ENCODE results near the gene KCNQ2.

- TF ChIP-seq POLR2AphosphoS5 (IDR thresholded peaks at IDR 0.05; ENCODE audit: borderline replicate concordance, low read depth, low read length) = no peak
- no peak for TF ChIP-seq EZH2 (IDR thresholded peaks at IDR 0.05)
- no peak for TF ChIP-seq FOXP2 (optimal IDR thresholded peaks at IDR 0.05; ENCODE audit: control extremely low read depth, extremely low read length, insufficient read depth)
Measured at GRCh38 chr20:63484236-63484635, 11.8 kb upstream of the KCNQ2 start.
